ENCODE results near the gene MVB12B.

GRCh38 chr9:126430124-126430523 lies 103.5 kb downstream of the MVB12B start:
- TF ChIP-seq POLR2AphosphoS5 (IDR thresholded peaks at IDR 0.05) (no peak), POLR2A (IDR thresholded peaks at IDR 0.05) (no peak)
- TF ChIP-seq, protein P1, sequence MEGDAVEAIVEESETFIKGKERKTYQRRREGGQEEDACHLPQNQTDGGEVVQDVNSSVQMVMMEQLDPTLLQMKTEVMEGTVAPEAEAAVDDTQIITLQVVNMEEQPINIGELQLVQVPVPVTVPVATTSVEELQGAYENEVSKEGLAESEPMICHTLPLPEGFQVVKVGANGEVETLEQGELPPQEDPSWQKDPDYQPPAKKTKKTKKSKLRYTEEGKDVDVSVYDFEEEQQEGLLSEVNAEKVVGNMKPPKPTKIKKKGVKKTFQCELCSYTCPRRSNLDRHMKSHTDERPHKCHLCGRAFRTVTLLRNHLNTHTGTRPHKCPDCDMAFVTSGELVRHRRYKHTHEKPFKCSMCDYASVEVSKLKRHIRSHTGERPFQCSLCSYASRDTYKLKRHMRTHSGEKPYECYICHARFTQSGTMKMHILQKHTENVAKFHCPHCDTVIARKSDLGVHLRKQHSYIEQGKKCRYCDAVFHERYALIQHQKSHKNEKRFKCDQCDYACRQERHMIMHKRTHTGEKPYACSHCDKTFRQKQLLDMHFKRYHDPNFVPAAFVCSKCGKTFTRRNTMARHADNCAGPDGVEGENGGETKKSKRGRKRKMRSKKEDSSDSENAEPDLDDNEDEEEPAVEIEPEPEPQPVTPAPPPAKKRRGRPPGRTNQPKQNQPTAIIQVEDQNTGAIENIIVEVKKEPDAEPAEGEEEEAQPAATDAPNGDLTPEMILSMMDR (IDR thresholded peaks at IDR 0.05 in 8 of 11, conservative IDR thresholded peaks at IDR 0.05 in 3 of 11) = no peak
